ENCODE data around the gene PGAP6. TPM values are rescaled to one million over a fixed set of nuclear protein-coding genes. Genes with fewer than 3 reads are reported as not detected.

The PGAP6 gene
- polyA plus RNA-seq, 1 of the 3 experiments (the other 2 are of a cell fraction): 133 TPM

DNA sequence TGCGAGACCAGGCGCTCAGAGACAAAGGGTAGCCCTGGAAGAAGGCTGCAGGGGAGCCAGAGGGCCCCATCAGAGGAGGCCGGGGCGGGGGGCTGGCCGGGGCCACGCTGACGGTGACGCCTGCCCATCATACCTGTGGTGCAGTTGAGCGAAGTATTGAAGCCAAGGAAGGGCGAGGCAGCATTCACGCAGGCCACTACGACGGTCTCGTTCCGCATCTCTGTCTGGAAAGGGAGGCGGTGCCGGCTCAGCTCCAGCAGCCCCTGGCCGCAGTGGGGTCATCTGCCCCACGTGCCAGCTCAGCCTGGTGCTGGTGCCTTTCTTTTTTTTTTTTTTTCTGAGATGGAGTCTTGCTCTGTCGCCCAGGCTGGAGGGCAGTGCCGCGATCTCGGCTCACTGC lies 6.6 kb downstream of the PGAP6 start:
- WGBS (ENCODE audit: low lambda C conversion rate): 96% methylated on average over 15 of the region's 23 CpGs
- peaks cover 0 to 55% of the 10 kb centered on the region in 2 experiments for H3K36me3 ChIP-seq (replicated peaks in 1 of 2; ENCODE audit: control insufficient read depth in 1 of 2, insufficient read depth in 2 of 2, low read length in 1 of 2)

GRCh38 chr16:374616-374926 lies 7.2 kb downstream of the PGAP6 start:
- Histone ChIP-seq H3K4me1 (ENCODE audit: control insufficient read depth in 1 of 2, insufficient read depth in 2 of 2, low read depth in 1 of 2, low read length in 1 of 2) (peaks cover 3 to 19% of the 10 kb centered on the region in 2 experiments; a peak in 2 of 4 replicates), H3K9me3 (no peaks in the 10 kb centered on the region), H3K9me2 (no peaks in the 10 kb centered on the region), H3K9ac (no peak overlapping the region), H3K27ac (ENCODE audit: low read depth in 2 of 2, low read length in 1 of 2) (no peak overlapping the region), H4K20me1 (ENCODE audit: insufficient read depth) (peaks cover 11% of the 10 kb centered on the region), H3K36me3 (replicated peaks in 1 of 2; ENCODE audit: control insufficient read depth in 1 of 2, insufficient read depth in 2 of 2, low read length in 1 of 2) (peaks cover 0 to 55% of the 10 kb centered on the region in 2 experiments), H3K4me2 (no peak overlapping the region), H2AFZ (ENCODE audit: low read depth) (no peak overlapping the region), H3K27me3 (ENCODE audit: insufficient read depth) (no peaks in the 10 kb centered on the region), H3K79me2 (ENCODE audit: insufficient read depth) (peaks cover 11% of the 10 kb centered on the region), H3K4me3 (ENCODE audit: low read depth in 2 of 2, low read length in 1 of 2) (no peak overlapping the region), H3F3A (replicated peaks; ENCODE audit: insufficient read depth) (peaks cover 5% of the 10 kb centered on the region)
- POLR2A ChIA-PET: no interaction called here
- no peak for DNase-seq
- CTCF ChIA-PET: interaction anchor here (1.7 kb wide), 1 partner anchor 12 kb away, joined by 9 read pairs; no protein-coding TSS in a partner anchor
- 60% methylated on average over 1 of the region's 9 CpGs for WGBS (ENCODE audit: low lambda C conversion rate)
- TF ChIP-seq, protein P1, sequence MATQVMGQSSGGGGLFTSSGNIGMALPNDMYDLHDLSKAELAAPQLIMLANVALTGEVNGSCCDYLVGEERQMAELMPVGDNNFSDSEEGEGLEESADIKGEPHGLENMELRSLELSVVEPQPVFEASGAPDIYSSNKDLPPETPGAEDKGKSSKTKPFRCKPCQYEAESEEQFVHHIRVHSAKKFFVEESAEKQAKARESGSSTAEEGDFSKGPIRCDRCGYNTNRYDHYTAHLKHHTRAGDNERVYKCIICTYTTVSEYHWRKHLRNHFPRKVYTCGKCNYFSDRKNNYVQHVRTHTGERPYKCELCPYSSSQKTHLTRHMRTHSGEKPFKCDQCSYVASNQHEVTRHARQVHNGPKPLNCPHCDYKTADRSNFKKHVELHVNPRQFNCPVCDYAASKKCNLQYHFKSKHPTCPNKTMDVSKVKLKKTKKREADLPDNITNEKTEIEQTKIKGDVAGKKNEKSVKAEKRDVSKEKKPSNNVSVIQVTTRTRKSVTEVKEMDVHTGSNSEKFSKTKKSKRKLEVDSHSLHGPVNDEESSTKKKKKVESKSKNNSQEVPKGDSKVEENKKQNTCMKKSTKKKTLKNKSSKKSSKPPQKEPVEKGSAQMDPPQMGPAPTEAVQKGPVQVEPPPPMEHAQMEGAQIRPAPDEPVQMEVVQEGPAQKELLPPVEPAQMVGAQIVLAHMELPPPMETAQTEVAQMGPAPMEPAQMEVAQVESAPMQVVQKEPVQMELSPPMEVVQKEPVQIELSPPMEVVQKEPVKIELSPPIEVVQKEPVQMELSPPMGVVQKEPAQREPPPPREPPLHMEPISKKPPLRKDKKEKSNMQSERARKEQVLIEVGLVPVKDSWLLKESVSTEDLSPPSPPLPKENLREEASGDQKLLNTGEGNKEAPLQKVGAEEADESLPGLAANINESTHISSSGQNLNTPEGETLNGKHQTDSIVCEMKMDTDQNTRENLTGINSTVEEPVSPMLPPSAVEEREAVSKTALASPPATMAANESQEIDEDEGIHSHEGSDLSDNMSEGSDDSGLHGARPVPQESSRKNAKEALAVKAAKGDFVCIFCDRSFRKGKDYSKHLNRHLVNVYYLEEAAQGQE (IDR thresholded peaks at IDR 0.05; ENCODE audit: low read depth, low read length): no peak
- no peak for TF ChIP-seq TEAD4 (IDR thresholded peaks at IDR 0.05; ENCODE audit: borderline replicate concordance, insufficient read depth)
- TF ChIP-seq PBX3 (IDR thresholded peaks at IDR 0.05): no peak
- no peak for TF ChIP-seq RCOR1 (IDR thresholded peaks at IDR 0.05; ENCODE audit: low read length)
- TF ChIP-seq ELF1 (IDR thresholded peaks at IDR 0.05): no peak

More for the DNA sequence above, 6.6 kb downstream of the PGAP6 start:
- no peak for DNase-seq
- ChIA-PET CTCF (interaction anchor here (1.7 kb wide), 1 partner anchor 13 kb away, joined by 9 read pairs; no protein-coding TSS in a partner anchor), POLR2A (no interaction called here)
- H3K27me3 ChIP-seq (ENCODE audit: insufficient read depth): no peaks in the 10 kb centered on the region
- no peak overlapping the region for H3K27ac ChIP-seq (ENCODE audit: low read depth in 2 of 2, low read length in 1 of 2)
- H3K9me2 ChIP-seq: no peaks in the 10 kb centered on the region
- no peak overlapping the region for H3K4me2 ChIP-seq
- H3K4me1 ChIP-seq (ENCODE audit: control insufficient read depth in 1 of 2, insufficient read depth in 2 of 2, low read depth in 1 of 2, low read length in 1 of 2): peaks cover 5 to 19% of the 10 kb centered on the region in 2 experiments; a peak in 2 of 4 replicates
- TF ChIP-seq TAF1 (IDR thresholded peaks at IDR 0.05; ENCODE audit: borderline replicate concordance, low read depth, low read length) (no peak), USF2 (IDR thresholded peaks at IDR 0.05; ENCODE audit: borderline replicate concordance, low read depth, low read length) (no peak), TCF12 (IDR thresholded peaks at IDR 0.05) (no peak), JUND (IDR thresholded peaks at IDR 0.05) (no peak), CTCF (IDR thresholded peaks at IDR 0.05) (no peak), MXI1 (IDR thresholded peaks at IDR 0.05; ENCODE audit: low read depth, low read length) (no peak), RCOR1 (IDR thresholded peaks at IDR 0.05; ENCODE audit: low read length) (no peak), NFIC (IDR thresholded peaks at IDR 0.05; ENCODE audit: borderline replicate concordance) (no peak), SMC3 (IDR thresholded peaks at IDR 0.05; ENCODE audit: low read depth, low read length) (no peak)
- TF ChIP-seq, protein P2, sequence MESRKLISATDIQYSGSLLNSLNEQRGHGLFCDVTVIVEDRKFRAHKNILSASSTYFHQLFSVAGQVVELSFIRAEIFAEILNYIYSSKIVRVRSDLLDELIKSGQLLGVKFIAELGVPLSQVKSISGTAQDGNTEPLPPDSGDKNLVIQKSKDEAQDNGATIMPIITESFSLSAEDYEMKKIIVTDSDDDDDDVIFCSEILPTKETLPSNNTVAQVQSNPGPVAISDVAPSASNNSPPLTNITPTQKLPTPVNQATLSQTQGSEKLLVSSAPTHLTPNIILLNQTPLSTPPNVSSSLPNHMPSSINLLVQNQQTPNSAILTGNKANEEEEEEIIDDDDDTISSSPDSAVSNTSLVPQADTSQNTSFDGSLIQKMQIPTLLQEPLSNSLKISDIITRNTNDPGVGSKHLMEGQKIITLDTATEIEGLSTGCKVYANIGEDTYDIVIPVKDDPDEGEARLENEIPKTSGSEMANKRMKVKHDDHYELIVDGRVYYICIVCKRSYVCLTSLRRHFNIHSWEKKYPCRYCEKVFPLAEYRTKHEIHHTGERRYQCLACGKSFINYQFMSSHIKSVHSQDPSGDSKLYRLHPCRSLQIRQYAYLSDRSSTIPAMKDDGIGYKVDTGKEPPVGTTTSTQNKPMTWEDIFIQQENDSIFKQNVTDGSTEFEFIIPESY (IDR thresholded peaks at IDR 0.05; ENCODE audit: borderline replicate concordance, low read depth): no peak
- H3K9ac ChIP-seq: no peak overlapping the region
- H2AFZ ChIP-seq (ENCODE audit: low read depth): no peak overlapping the region
- H3F3A ChIP-seq (replicated peaks; ENCODE audit: insufficient read depth): peaks cover 5% of the 10 kb centered on the region
- H3K79me2 ChIP-seq (ENCODE audit: insufficient read depth): peaks cover 18% of the 10 kb centered on the region
- H4K20me1 ChIP-seq (ENCODE audit: insufficient read depth): peaks cover 17% of the 10 kb centered on the region
- H3K4me3 ChIP-seq (ENCODE audit: low read depth in 2 of 2, low read length in 1 of 2): no peak overlapping the region
- no peaks in the 10 kb centered on the region for H3K9me3 ChIP-seq

All from SK-N-SH (cell line).